GM19025 (cell line): Measurements from ENCODE around the gene APOL1.
"Not testable (repeated sequence)": the region's sequence is repeated elsewhere in the genome, so short reads cannot be mapped to it uniquely, and the experiment has no call there.

Experiments used
- ATAC-seq: cut with Tn5 transposase; IDR thresholded peaks from one replicate; pipeline ENCODE4 v1.9.1; 2021; ENCODE audit warnings: mild to moderate bottlenecking, low read depth, moderate library complexity; ENCODE audit not compliant: unreplicated experiment

The APOL1 gene

GRCh38 chr22:36224245-36224644 is 28.7 kb upstream of the APOL1 start:
- ATAC-seq, result no peak

- ATAC-seq, result no peak
Observed at GRCh38 chr22:36225333-36225922, 27.5 kb upstream of the APOL1 start.

- ATAC-seq, result no peak
Observed at GRCh38 chr22:36226189-36226588, 26.7 kb upstream of the APOL1 start.

GRCh38 chr22:36227396-36227795 is 25.5 kb upstream of the APOL1 start:
- no peak for ATAC-seq

GRCh38 chr22:36227806-36228205 is 25.1 kb upstream of the APOL1 start:
- ATAC-seq, result no peak

- ATAC-seq, result not testable (repeated sequence)
Observed at GRCh38 chr22:36228369-36228768, 24.6 kb upstream of the APOL1 start.

- ATAC-seq, result no peak
Observed at GRCh38 chr22:36228944-36229343, 24.0 kb upstream of the APOL1 start.

- ATAC-seq, result not testable (repeated sequence)
Observed at GRCh38 chr22:36229649-36230048, 23.3 kb upstream of the APOL1 start.

- ATAC-seq, result not testable (repeated sequence)
Observed at GRCh38 chr22:36231051-36231450, 21.9 kb upstream of the APOL1 start.

GRCh38 chr22:36232715-36233401 is 20.1 kb upstream of the APOL1 start:
- no peak for ATAC-seq

GRCh38 chr22:36233796-36234195 is 19.1 kb upstream of the APOL1 start:
- ATAC-seq, result no peak

GRCh38 chr22:36234213-36234612 is 18.7 kb upstream of the APOL1 start:
- no peak for ATAC-seq

GRCh38 chr22:36234919-36235318 is 18.0 kb upstream of the APOL1 start:
- ATAC-seq, result no peak

- no peak for ATAC-seq
Observed at GRCh38 chr22:36235585-36235984, 17.3 kb upstream of the APOL1 start.

- no peak for ATAC-seq
Observed at GRCh38 chr22:36236388-36237319, 16.3 kb upstream of the APOL1 start.

GRCh38 chr22:36237462-36238372 is 15.2 kb upstream of the APOL1 start:
- ATAC-seq, result no peak

- ATAC-seq, result no peak
Observed at GRCh38 chr22:36238373-36239149, 14.4 kb upstream of the APOL1 start.

GRCh38 chr22:36239150-36239400 is 13.9 kb upstream of the APOL1 start:
- ATAC-seq, result no peak

GRCh38 chr22:36239401-36240171 is 13.3 kb upstream of the APOL1 start, which contains the start of gene APOL2:
TSS of gene APOL2 (minus strand) at chr22:36239527. CDS start at chr22:36233162, 6,365 bp downstream.
- ATAC-seq, result peak; percentile 92
